Nephron progenitor cell (in vitro differentiated cells): ENCODE measurements around the gene ACSL3.

ENCODE experiments used
- DNase-seq: peaks from one replicate; pipeline ENCODE4 v3.0.0; 2021
- H3K27ac Mint-ChIP-seq: 2 replicates; pipeline ENCODE4 v1.8.0; 2021; ENCODE audit warnings: mild to moderate bottlenecking, moderate library complexity, mixed read lengths
- H3K27me3 Mint-ChIP-seq: 2 replicates; pipeline ENCODE4 v1.8.0; 2021; ENCODE audit warnings: mild to moderate bottlenecking, low read depth, mixed read lengths; ENCODE audit not compliant: poor library complexity
- H3K36me3 Mint-ChIP-seq: 2 replicates; pipeline ENCODE4 v1.8.0; 2021; ENCODE audit warnings: low read depth, mixed read lengths
- H3K4me1 Mint-ChIP-seq: 2 replicates; pipeline ENCODE4 v1.8.0; 2021; ENCODE audit warnings: mixed read lengths
- H3K4me3 Mint-ChIP-seq: 2 replicates; pipeline ENCODE4 v1.8.0; 2021; ENCODE audit warnings: mild to moderate bottlenecking, moderate library complexity, mixed read lengths
- H3K9me3 Mint-ChIP-seq: 2 replicates; pipeline ENCODE4 v1.8.0; 2021; ENCODE audit warnings: mild to moderate bottlenecking, moderate library complexity, mixed read lengths
- TF ChIP-seq, protein P1 (sequence below): fragments of 200-600 bp; sonication (generic); IDR thresholded peaks from 2 replicates; pipeline ENCODE4 v1.5.0; 2021; ENCODE audit warnings: antibody characterized with exemption

Gene ACSL3

DNA sequence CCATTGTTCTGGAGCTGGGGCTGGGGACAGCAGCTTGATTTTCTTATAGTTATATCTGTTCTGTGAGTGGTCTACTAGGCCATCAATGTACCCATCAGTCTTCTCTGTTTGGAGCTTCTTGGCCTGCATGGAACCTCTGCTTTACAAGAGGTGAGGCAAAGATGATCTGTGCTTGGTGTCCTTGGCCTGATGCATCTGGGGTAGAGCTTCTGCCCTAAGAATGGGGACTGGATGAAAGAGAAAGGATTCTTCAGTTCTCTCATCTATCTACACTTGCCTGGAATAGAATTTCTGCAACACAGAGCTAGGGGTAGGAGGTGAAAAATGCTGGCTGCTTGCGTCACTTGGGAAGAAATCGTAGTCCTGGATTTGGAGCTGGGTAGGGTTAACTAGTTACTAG lies 46.2 kb downstream of the ACSL3 start:
- TF ChIP-seq, protein P1, sequence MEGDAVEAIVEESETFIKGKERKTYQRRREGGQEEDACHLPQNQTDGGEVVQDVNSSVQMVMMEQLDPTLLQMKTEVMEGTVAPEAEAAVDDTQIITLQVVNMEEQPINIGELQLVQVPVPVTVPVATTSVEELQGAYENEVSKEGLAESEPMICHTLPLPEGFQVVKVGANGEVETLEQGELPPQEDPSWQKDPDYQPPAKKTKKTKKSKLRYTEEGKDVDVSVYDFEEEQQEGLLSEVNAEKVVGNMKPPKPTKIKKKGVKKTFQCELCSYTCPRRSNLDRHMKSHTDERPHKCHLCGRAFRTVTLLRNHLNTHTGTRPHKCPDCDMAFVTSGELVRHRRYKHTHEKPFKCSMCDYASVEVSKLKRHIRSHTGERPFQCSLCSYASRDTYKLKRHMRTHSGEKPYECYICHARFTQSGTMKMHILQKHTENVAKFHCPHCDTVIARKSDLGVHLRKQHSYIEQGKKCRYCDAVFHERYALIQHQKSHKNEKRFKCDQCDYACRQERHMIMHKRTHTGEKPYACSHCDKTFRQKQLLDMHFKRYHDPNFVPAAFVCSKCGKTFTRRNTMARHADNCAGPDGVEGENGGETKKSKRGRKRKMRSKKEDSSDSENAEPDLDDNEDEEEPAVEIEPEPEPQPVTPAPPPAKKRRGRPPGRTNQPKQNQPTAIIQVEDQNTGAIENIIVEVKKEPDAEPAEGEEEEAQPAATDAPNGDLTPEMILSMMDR: no peak
- Mint-ChIP-seq H3K36me3 (peaks cover 48% of the 10 kb centered on the region), H3K9me3 (no peaks in the 10 kb centered on the region), H3K27ac (no peak overlapping the region), H3K4me1 (peaks cover 31% of the 10 kb centered on the region), H3K27me3 (no peaks in the 10 kb centered on the region), H3K4me3 (no peak overlapping the region)
- no peak for DNase-seq

DNA sequence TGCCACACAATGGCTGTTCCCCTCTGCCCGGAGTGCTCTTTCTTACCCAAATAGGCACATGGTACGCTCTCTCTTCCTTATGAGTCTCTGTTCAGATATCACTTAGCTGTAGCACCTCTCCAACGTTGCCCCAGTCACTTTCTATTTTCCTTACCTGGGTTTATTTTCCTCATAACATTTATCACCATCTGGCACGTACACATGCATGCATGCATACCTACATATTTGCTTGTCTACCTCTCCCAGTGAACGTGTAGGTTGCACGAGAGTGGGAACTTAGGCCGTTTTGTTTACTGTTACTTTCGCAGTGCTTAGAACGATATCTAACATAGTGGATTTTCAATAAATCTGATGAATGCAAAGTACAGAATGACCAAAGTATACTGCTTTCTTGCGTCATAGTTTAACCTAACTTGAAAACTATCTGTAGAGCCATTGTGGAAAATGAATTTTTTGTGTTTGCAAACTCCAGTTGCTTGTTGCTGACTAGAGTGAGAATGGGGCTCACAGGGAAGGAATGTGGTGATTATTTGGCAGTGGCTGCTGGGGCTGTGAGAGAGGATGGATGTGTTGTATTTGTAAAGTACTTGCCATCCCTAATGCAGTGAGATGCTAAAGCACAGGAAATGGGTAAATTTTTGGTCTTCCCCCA lies 47.1 kb downstream of the ACSL3 start:
- Mint-ChIP-seq H3K4me1 (peaks cover 35% of the 10 kb centered on the region), H3K9me3 (no peaks in the 10 kb centered on the region), H3K27me3 (no peaks in the 10 kb centered on the region), H3K36me3 (peaks cover 48% of the 10 kb centered on the region), H3K27ac (peak overlapping the region; percentile 40), H3K4me3 (no peak overlapping the region)
- TF ChIP-seq, protein P1: no peak
- DNase-seq: no peak

DNA sequence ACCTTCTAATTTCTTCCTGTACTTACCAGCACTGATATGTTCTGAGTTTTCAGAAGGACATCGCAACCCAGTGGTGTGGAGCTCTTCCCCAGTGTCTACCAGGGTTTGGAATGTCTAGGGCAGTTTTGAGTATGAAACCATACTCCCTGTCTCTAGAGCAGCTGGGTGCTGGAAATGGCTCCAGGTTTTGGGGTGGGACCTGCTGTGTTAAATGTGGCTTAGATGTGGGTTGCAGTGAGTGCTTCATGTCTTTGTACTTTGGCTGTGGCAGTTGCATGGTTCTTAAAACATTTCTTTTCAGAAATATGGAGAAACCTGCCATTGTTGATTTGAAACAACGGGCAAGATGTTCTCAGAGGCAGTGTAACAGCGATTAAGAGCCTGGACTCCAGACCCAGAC lies 48.5 kb downstream of the ACSL3 start:
- peaks cover 58% of the 10 kb centered on the region for H3K36me3 Mint-ChIP-seq
- no peak overlapping the region for H3K4me3 Mint-ChIP-seq
- TF ChIP-seq, protein P1: no peak
- DNase-seq: no peak
- no peaks in the 10 kb centered on the region for H3K27me3 Mint-ChIP-seq
- no peaks in the 10 kb centered on the region for H3K9me3 Mint-ChIP-seq
- no peak overlapping the region for H3K27ac Mint-ChIP-seq
- peaks cover 35% of the 10 kb centered on the region for H3K4me1 Mint-ChIP-seq

DNA sequence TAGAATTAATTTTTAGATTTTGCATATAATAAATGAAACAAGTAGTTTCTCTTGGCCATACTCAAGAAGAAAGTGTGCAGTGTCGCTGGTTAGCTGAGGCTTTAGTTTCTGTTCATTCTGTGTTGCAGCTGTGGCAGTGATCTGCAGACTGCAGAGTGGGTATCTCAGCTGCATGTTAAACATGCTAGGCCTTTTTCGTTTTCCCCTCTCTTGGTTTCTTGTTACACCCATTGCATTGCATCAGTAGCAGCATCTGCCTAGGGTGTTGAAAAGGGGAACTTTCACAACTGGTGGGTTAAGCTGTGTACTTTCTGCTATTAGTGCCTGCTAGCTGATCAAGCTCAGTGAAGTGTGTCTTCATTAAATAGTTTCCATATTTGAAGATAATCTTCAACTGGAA lies 51.3 kb downstream of the ACSL3 start:
- Mint-ChIP-seq H3K9me3 (no peaks in the 10 kb centered on the region), H3K27me3 (no peaks in the 10 kb centered on the region), H3K4me3 (no peak overlapping the region), H3K4me1 (peaks cover 34% of the 10 kb centered on the region), H3K36me3 (peaks cover 49% of the 10 kb centered on the region), H3K27ac (peak overlapping the region; percentile 83)
- DNase-seq: no peak
- TF ChIP-seq, protein P1: no peak

DNA sequence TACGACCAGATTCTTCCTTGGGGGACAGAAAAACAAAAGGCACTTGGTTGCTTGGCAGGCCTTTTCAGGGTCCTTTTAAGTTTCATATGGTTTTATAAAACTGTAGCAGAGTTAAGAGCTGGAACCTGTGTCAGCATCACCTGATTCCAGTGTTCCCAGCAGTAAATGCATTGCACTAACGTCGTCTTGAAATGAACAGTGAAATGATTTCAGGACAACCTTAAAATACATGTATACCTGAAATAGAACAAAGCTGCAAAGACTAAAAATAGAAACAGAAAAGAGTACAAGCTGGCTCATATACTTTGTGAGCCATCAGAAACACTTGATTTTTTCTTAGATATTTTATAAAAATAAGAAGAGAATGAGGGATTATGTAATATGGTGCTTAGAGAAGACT lies 51.9 kb downstream of the ACSL3 start:
- Mint-ChIP-seq H3K4me1 (peaks cover 38% of the 10 kb centered on the region), H3K36me3 (peaks cover 52% of the 10 kb centered on the region), H3K4me3 (no peak overlapping the region), H3K27me3 (no peaks in the 10 kb centered on the region), H3K27ac (no peak overlapping the region), H3K9me3 (no peaks in the 10 kb centered on the region)
- TF ChIP-seq, protein P1: no peak
- no peak for DNase-seq
